Dedifferentiated amniotic fluid mesenchymal stem cell (primary cell): ENCODE data around the gene OTUD5.

ENCODE experiments used
- DNase-seq: peaks from one replicate; pipeline ENCODE4 v3.0.0-alpha.2; 2016; ENCODE audit errors: extremely low spot score

The OTUD5 gene

GRCh38 chrX:48911412-48912182 is 45.8 kb downstream of the OTUD5 start, which contains the start of gene SLC35A2:
TSS of gene SLC35A2 (minus strand) at chrX:48911646. CDS start at chrX:48911636, 10 bp downstream.
- DNase-seq: peak; percentile 42

GRCh38 chrX:48910926-48911411 is 46.4 kb downstream of the OTUD5 start:
- DNase-seq: no peak

GRCh38 chrX:48909703-48910294 is 47.6 kb downstream of the OTUD5 start:
- DNase-seq: no peak

- no peak for DNase-seq
Measured at GRCh38 chrX:48908600-48908999, 48.8 kb downstream of the OTUD5 start.

GRCh38 chrX:48905090-48905790 is 52.2 kb downstream of the OTUD5 start:
- no peak for DNase-seq

- no peak for DNase-seq
Measured at GRCh38 chrX:48904626-48905025, 52.8 kb downstream of the OTUD5 start.

- no peak for DNase-seq
Measured at GRCh38 chrX:48904180-48904579, 53.2 kb downstream of the OTUD5 start.

- no peak for DNase-seq
Measured at GRCh38 chrX:48903290-48903689, 54.1 kb downstream of the OTUD5 start.

- no peak for DNase-seq
Measured at GRCh38 chrX:48902776-48903175, 54.6 kb downstream of the OTUD5 start.

- DNase-seq: no peak
Measured at GRCh38 chrX:48902135-48902534, 55.3 kb downstream of the OTUD5 start.

- DNase-seq: no peak
Measured at GRCh38 chrX:48901069-48901468, 56.3 kb downstream of the OTUD5 start.

GRCh38 chrX:48899078-48899410 is 58.4 kb downstream of the OTUD5 start:
- DNase-seq: no peak

- peak; percentile 92 for DNase-seq
Measured at GRCh38 chrX:48897625-48898306, 59.6 kb downstream of the OTUD5 start, which contains the start of the genes PQBP1 and TIMM17B. TSS of gene PQBP1 (plus strand) at chrX:48897930. CDS start at chrX:48898510, 580 bp downstream. TSS of gene TIMM17B (minus strand) at chrX:48897768. CDS start at chrX:48897749, 19 bp downstream.

- peak; percentile 56 for DNase-seq
Measured at GRCh38 chrX:48897157-48897624, 60.2 kb downstream of the OTUD5 start.

- DNase-seq: no peak
Measured at GRCh38 chrX:48896611-48897011, 60.8 kb downstream of the OTUD5 start.

GRCh38 chrX:48894891-48895290 is 62.5 kb downstream of the OTUD5 start:
- DNase-seq: no peak

GRCh38 chrX:48893556-48894348 is 63.7 kb downstream of the OTUD5 start:
- DNase-seq: no peak

GRCh38 chrX:48892896-48893295 is 64.5 kb downstream of the OTUD5 start:
- no peak for DNase-seq

GRCh38 chrX:48891402-48892288 is 65.8 kb downstream of the OTUD5 start:
- peak; percentile 70 for DNase-seq

- DNase-seq: no peak
Measured at GRCh38 chrX:48890934-48891401, 66.4 kb downstream of the OTUD5 start.
